T-helper 2 cell treated with Interferon-gamma antibody and Interleukin-4, amounts not matched to agents 100 ng/mL and 5 ng/mL, for 36 hours (primary cell): ENCODE data around the gene PRKAG1. TPM values are rescaled to one million over a fixed set of nuclear protein-coding genes. Genes with fewer than 3 reads are reported as not detected.

Experiments used
- intact Hi-C: fragments of 100-400 bp; cut with micrococcal nuclease; formaldehyde crosslinking; loops from one replicate; pipeline ENCODE4 v1.15.1; 2023
- total RNA-seq: library from RNA; stranded (reverse); gene quantifications from 2 replicates; pipeline ENCODE4 v1.2.3, GENCODE V29; 2022

PRKAG1 gene
- total RNA-seq, 1 donor from 2014 or later = 73.8 TPM

- intact Hi-C loops = loop anchor here (2.0 kb wide), 1 partner anchor 14 kb away; the partner anchor contains the start of gene ARF3
Observed at GRCh38 chr12:48970702-48971334, 47.8 kb downstream of the PRKAG1 start.

GRCh38 chr12:48969833-48970701, 48.5 kb downstream of the PRKAG1 start:
- intact Hi-C loops = loop anchor here (2.0 kb wide), 1 partner anchor 13 kb away; the partner anchor contains the start of gene ARF3

- intact Hi-C loops = no loop called here
Observed at GRCh38 chr12:48969160-48969771, 49.3 kb downstream of the PRKAG1 start.

- intact Hi-C loops = no loop called here
Observed at GRCh38 chr12:48968467-48968866, 50.1 kb downstream of the PRKAG1 start.

- intact Hi-C loops = no loop called here
Observed at GRCh38 chr12:48967991-48968390, 50.6 kb downstream of the PRKAG1 start.

- intact Hi-C loops = no loop called here
Observed at GRCh38 chr12:48966177-48966895, 52.2 kb downstream of the PRKAG1 start.

GRCh38 chr12:48965298-48965838, 53.2 kb downstream of the PRKAG1 start:
- intact Hi-C loops = no loop called here

- intact Hi-C loops = no loop called here
Observed at GRCh38 chr12:48961801-48962200, 56.8 kb downstream of the PRKAG1 start.

- intact Hi-C loops = no loop called here
Observed at GRCh38 chr12:48961331-48961730, 57.2 kb downstream of the PRKAG1 start.

GRCh38 chr12:48960834-48961233, 57.7 kb downstream of the PRKAG1 start:
- intact Hi-C loops = no loop called here

- intact Hi-C loops = no loop called here
Observed at GRCh38 chr12:48958049-48958388, 60.6 kb downstream of the PRKAG1 start.

GRCh38 chr12:48957141-48958048, 61.2 kb downstream of the PRKAG1 start, which contains the start of gene ARF3:
Gene ARF3 (minus strand): TSS chr12:48957487. CDS start chr12:48941095, 16,392 bp downstream.
- intact Hi-C loops = loop anchor here (2.0 kb wide), 1 partner anchor 13 kb away; the partner anchor contains the start of gene WNT10B

- intact Hi-C loops = loop anchor here (2.0 kb wide), 1 partner anchor 14 kb away; the partner anchor contains the start of gene WNT10B
Observed at GRCh38 chr12:48956279-48957140, 62.1 kb downstream of the PRKAG1 start.

- intact Hi-C loops = no loop called here
Observed at GRCh38 chr12:48954841-48955501, 63.6 kb downstream of the PRKAG1 start.

GRCh38 chr12:48954061-48954460, 64.5 kb downstream of the PRKAG1 start:
- intact Hi-C loops = no loop called here

- intact Hi-C loops = no loop called here
Observed at GRCh38 chr12:48952691-48953090, 65.9 kb downstream of the PRKAG1 start.
